OCI-LY3 (cell line): ENCODE data around the gene CYP39A1.

Experiments used
- H2AFZ ChIP-seq: fragments of 200-600, 300-600 bp; shearing (Covaris generic); 2 replicates; pipeline ENCODE4 v1.6.0; 2014; ENCODE audit warnings: antibody characterized with exemption, low read depth, low read length
- H3K27ac ChIP-seq: fragments of 200-600, 300-600 bp; sonication (generic); 2 replicates; pipeline ENCODE4 v1.5.1; 2014; ENCODE audit warnings: mild to moderate bottlenecking, low read length, moderate library complexity, mixed read lengths
- H3K27me3 ChIP-seq: fragments of 200-600, 300-600 bp; sonication (generic); 2 replicates; pipeline ENCODE4 v1.6.1; 2014; ENCODE audit warnings: low read depth, low read length, mixed read lengths
- H3K36me3 ChIP-seq: fragments of 200-600, 300-600 bp; sonication (generic); replicated peaks from 2 replicates; pipeline ENCODE3; 2014; ENCODE audit warnings: low read depth, low read length, mixed read lengths
- H3K4me1 ChIP-seq: fragments of 300-600, 200-600 bp; sonication (generic); 2 replicates; pipeline ENCODE4 v1.6.1; 2014; ENCODE audit warnings: low read length, mixed read lengths
- H3K4me2 ChIP-seq: fragments of 200-600, 300-600 bp; sonication (generic); 2 replicates; pipeline ENCODE4 v1.6.1; 2014; ENCODE audit warnings: low read length, mixed read lengths
- H3K4me3 ChIP-seq: fragments of 300-600, 200-600 bp; sonication (generic); 2 replicates; pipeline ENCODE4 v1.5.1; 2014; ENCODE audit warnings: antibody characterized with exemption, mild to moderate bottlenecking, low read length, moderate library complexity
- H3K79me2 ChIP-seq: fragments of 300-600, 200-600 bp; shearing (Covaris generic); 2 replicates; pipeline ENCODE4 v1.6.1; 2014; ENCODE audit warnings: mild to moderate bottlenecking, low read length, mixed read lengths
- H3K9ac ChIP-seq: fragments of 300-600, 200-600 bp; shearing (Covaris generic); 2 replicates; pipeline ENCODE4 v1.6.0; 2014; ENCODE audit warnings: mild to moderate bottlenecking, low read length, moderate library complexity
- H3K9me3 ChIP-seq: fragments of 200-600, 300-600 bp; shearing (Covaris generic); 2 replicates; pipeline ENCODE4 v1.6.1; 2014; ENCODE audit warnings: low read length, mixed read lengths; ENCODE audit not compliant: insufficient read depth
- H4K20me1 ChIP-seq: fragments of 200-600, 300-600 bp; sonication (generic); 2 replicates; pipeline ENCODE4 v1.6.1; 2016; ENCODE audit warnings: low read length, mixed read lengths; ENCODE audit not compliant: insufficient read depth
- CTCF ChIP-seq: fragments of 200-600, 300-600 bp; sonication (generic); IDR thresholded peaks from 2 replicates; pipeline ENCODE4 v1.5.1; 2014; ENCODE audit warnings: antibody characterized with exemption, low read length, low read depth
- EZH2phosphoT487 ChIP-seq: fragments of 200-600 bp; shearing (Covaris generic); IDR thresholded peaks from 2 replicates; pipeline ENCODE4 v1.6.1; 2018; ENCODE audit warnings: antibody characterized with exemption, mixed run types, low read depth

CYP39A1 gene

GRCh38 chr6:46629691-46630090 is 22.9 kb downstream of the CYP39A1 start:
- H3K27ac ChIP-seq = no peak overlapping the region
- H3K4me1 ChIP-seq = peaks cover 9% of the 10 kb centered on the region
- H3K79me2 ChIP-seq = no peaks in the 10 kb centered on the region
- no peaks in the 10 kb centered on the region for H3K36me3 ChIP-seq
- TF ChIP-seq EZH2phosphoT487 (no peak), CTCF (no peak)
- H3K4me3 ChIP-seq = no peak overlapping the region
- H2AFZ ChIP-seq = no peak overlapping the region
- H3K9ac ChIP-seq = no peak overlapping the region
- H3K9me3 ChIP-seq = no peaks in the 10 kb centered on the region
- H3K4me2 ChIP-seq = no peak overlapping the region
- no peaks in the 10 kb centered on the region for H3K27me3 ChIP-seq
- H4K20me1 ChIP-seq = no peaks in the 10 kb centered on the region

- peaks cover 9% of the 10 kb centered on the region for H3K4me1 ChIP-seq
- H3K79me2 ChIP-seq = no peaks in the 10 kb centered on the region
- TF ChIP-seq CTCF (no peak), EZH2phosphoT487 (no peak)
- no peaks in the 10 kb centered on the region for H3K27me3 ChIP-seq
- no peak overlapping the region for H2AFZ ChIP-seq
- no peak overlapping the region for H3K4me3 ChIP-seq
- H3K36me3 ChIP-seq = no peaks in the 10 kb centered on the region
- H3K9me3 ChIP-seq = no peaks in the 10 kb centered on the region
- no peak overlapping the region for H3K27ac ChIP-seq
- no peak overlapping the region for H3K9ac ChIP-seq
- H3K4me2 ChIP-seq = no peak overlapping the region
- no peaks in the 10 kb centered on the region for H4K20me1 ChIP-seq
These were observed 23.6 kb downstream of the CYP39A1 start for GRCh38 chr6:46628976-46629375.

- Histone ChIP-seq H3K36me3 (no peaks in the 10 kb centered on the region), H3K27ac (no peak overlapping the region), H3K4me1 (peaks cover 9% of the 10 kb centered on the region)
These were observed 24.1 kb downstream of the CYP39A1 start for GRCh38 chr6:46628498-46628897.

GRCh38 chr6:46626976-46627375 is 25.6 kb downstream of the CYP39A1 start:
- no peaks in the 10 kb centered on the region for H3K79me2 ChIP-seq
- H3K4me2 ChIP-seq = no peak overlapping the region

More at GRCh38 chr6:46628498-46628897, 24.1 kb downstream of the CYP39A1 start:
- Histone ChIP-seq H3K9me3 (no peaks in the 10 kb centered on the region), H2AFZ (no peak overlapping the region), H3K9ac (no peak overlapping the region), H3K27me3 (no peaks in the 10 kb centered on the region), H3K4me3 (no peak overlapping the region), H3K4me2 (no peak overlapping the region), H3K79me2 (no peaks in the 10 kb centered on the region), H4K20me1 (no peaks in the 10 kb centered on the region)
- TF ChIP-seq CTCF (no peak), EZH2phosphoT487 (no peak)

More at GRCh38 chr6:46626976-46627375, 25.6 kb downstream of the CYP39A1 start:
- Histone ChIP-seq H3K9ac (no peak overlapping the region), H3K4me1 (peaks cover 9% of the 10 kb centered on the region), H2AFZ (no peak overlapping the region), H3K4me3 (no peak overlapping the region), H3K27me3 (0 out of 2 replicates have a peak, but pooled peaks cover 8% of the 10 kb centered on the region), H3K36me3 (no peaks in the 10 kb centered on the region), H4K20me1 (no peaks in the 10 kb centered on the region), H3K27ac (no peak overlapping the region), H3K9me3 (no peaks in the 10 kb centered on the region)
- TF ChIP-seq CTCF (no peak), EZH2phosphoT487 (no peak)
